ENCODE measurements around the gene LRRC57. TPM values are rescaled to one million over a fixed set of nuclear protein-coding genes. Genes with fewer than 3 reads are reported as not detected.

The LRRC57 gene
- total and polyA plus RNA-seq, 2 of the 13 experiments (the other 11 are each of a cell fraction or from before 2014, with no cell fraction given) = 5.8 to 14.8 TPM

- TF ChIP-seq ZNF558 (CRISPR knock-in tag; IDR thresholded peaks at IDR 0.05; ENCODE audit: borderline replicate concordance) (no peak), CBX1 (IDR thresholded peaks at IDR 0.05; ENCODE audit: low read depth) (peak; percentile 55), ZNF17 (CRISPR knock-in tag; IDR thresholded peaks at IDR 0.05) (no peak), ZNF639 (CRISPR knock-in tag; conservative IDR thresholded peaks at IDR 0.05) (no peak), SIX4 (CRISPR knock-in tag; IDR thresholded peaks at IDR 0.05) (no peak), ZNF230 (CRISPR knock-in tag; IDR thresholded peaks at IDR 0.05) (0 out of 2 replicates have a peak, but pooled peaks have one; percentile 59), AHR (CRISPR knock-in tag; IDR thresholded peaks at IDR 0.05) (no peak), RCOR2 (CRISPR knock-in tag; IDR thresholded peaks at IDR 0.05) (no peak), THYN1 (CRISPR knock-in tag; IDR thresholded peaks at IDR 0.05; ENCODE audit: borderline replicate concordance, low read depth) (no peak), PHB2 (IDR thresholded peaks at IDR 0.05; ENCODE audit: partially characterized antibody) (no peak), NR2C2 (CRISPR knock-in tag; IDR thresholded peaks at IDR 0.05; ENCODE audit: borderline replicate concordance) (peak; percentile 58; the same call in 1 of the 2 replicates), HMG20B (CRISPR knock-in tag; conservative IDR thresholded peaks at IDR 0.05) (no peak), TCF7 (IDR thresholded peaks at IDR 0.05; ENCODE audit: low read depth) (no peak), ZNF207 (IDR thresholded peaks at IDR 0.05; ENCODE audit: borderline replicate concordance) (no peak), SCMH1 (CRISPR knock-in tag; IDR thresholded peaks at IDR 0.05; ENCODE audit: borderline replicate concordance) (no peak), GRHL1 (CRISPR knock-in tag; conservative IDR thresholded peaks at IDR 0.05) (no peak), ZNF841 (CRISPR knock-in tag; IDR thresholded peaks at IDR 0.05; ENCODE audit: borderline replicate concordance) (no peak), ZBTB40 (IDR thresholded peaks at IDR 0.05) (no peak), ZBTB40 (CRISPR knock-in tag; IDR thresholded peaks at IDR 0.05) (peak; percentile 96)
Measured at GRCh38 chr15:42548249-42549031, at the start of gene LRRC57, which contains the start of gene HAUS2 (continued).

All from HepG2 (cell line).